Left ventricle myocardium inferior (tissue), 1 donor: ENCODE results near the gene CD82. TPM values are rescaled to one million over a fixed set of nuclear protein-coding genes. Genes with fewer than 3 reads are reported as not detected.

Experiments
- DNase-seq: peaks from one replicate; pipeline ENCODE4 v3.0.0-alpha.2; 2020
- H3K27ac ChIP-seq: fragments of 200-600 bp; replicated peaks from 2 replicates; pipeline ENCODE4 v1.8.0; 2021
- H3K27me3 ChIP-seq: fragments of 200-600 bp; 2 replicates; pipeline ENCODE4 v1.8.0; 2021; ENCODE audit warnings: low read depth
- H3K36me3 ChIP-seq: fragments of 200-600 bp; 2 replicates; pipeline ENCODE4 v1.8.0; 2021
- H3K4me1 ChIP-seq: fragments of 200-600 bp; 2 replicates; pipeline ENCODE4 v1.8.0; 2021
- H3K4me3 ChIP-seq: fragments of 200-600 bp; 2 replicates; pipeline ENCODE4 v1.8.0; 2021; ENCODE audit warnings: mild to moderate bottlenecking, moderate library complexity
- H3K9me3 ChIP-seq: fragments of 200-600 bp; replicated peaks from 2 replicates; pipeline ENCODE4 v1.8.0; 2021
- intact Hi-C: fragments of 100-400 bp; cut with micrococcal nuclease; formaldehyde crosslinking; loops from one replicate; pipeline ENCODE4 v1.11.0; 2022
- total RNA-seq: library from RNA; stranded (reverse); fragmentation: NEBNext Ultra II Directional; extraction: Animal tissue kit (Norgen Biotek cat#: 25700); gene quantifications from one replicate; pipeline ENCODE4 v1.2.1, GENCODE V29; 2021
- TF ChIP-seq, protein P1 (sequence below): fragments of 200-600 bp; IDR thresholded peaks from 2 replicates; pipeline ENCODE4 v1.8.0; 2021; ENCODE audit warnings: antibody characterized with exemption, mild to moderate bottlenecking, borderline replicate concordance
- donor health status: DM: no; HTN: yes; CAD: no; lungs with severe emphysema.

Gene CD82
- total RNA-seq, 1 donor from 2014 or later = 49.6 TPM

DNA sequence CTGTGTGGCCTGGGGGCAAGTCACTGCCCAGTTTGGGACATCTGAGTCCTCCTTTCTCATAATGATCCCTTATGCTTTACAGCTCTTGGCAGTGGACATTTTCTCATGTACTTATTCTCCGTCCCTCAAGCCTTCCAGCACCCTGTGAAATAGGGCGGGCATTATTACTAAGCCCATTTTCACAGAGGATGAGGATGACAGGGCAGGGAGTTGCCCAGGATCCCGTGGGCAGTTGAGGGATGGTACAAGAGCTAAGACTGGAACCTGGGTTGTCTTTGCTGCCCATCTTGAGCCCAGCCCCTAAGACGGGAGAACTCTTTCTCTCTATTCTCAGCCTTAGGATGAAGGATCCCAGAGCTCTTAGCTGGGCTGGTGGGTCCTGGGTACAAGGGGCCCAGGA, 11.2 kb downstream of the CD82 start:
- Histone ChIP-seq H3K36me3 (no peaks in the 10 kb centered on the region), H3K4me1 (peaks cover 80% of the 10 kb centered on the region), H3K27ac (no peak overlapping the region), H3K27me3 (no peaks in the 10 kb centered on the region), H3K4me3 (no peak overlapping the region), H3K9me3 (no peaks in the 10 kb centered on the region)
- intact Hi-C loops = no loop called here
- DNase-seq = no peak
- TF ChIP-seq, protein P1, sequence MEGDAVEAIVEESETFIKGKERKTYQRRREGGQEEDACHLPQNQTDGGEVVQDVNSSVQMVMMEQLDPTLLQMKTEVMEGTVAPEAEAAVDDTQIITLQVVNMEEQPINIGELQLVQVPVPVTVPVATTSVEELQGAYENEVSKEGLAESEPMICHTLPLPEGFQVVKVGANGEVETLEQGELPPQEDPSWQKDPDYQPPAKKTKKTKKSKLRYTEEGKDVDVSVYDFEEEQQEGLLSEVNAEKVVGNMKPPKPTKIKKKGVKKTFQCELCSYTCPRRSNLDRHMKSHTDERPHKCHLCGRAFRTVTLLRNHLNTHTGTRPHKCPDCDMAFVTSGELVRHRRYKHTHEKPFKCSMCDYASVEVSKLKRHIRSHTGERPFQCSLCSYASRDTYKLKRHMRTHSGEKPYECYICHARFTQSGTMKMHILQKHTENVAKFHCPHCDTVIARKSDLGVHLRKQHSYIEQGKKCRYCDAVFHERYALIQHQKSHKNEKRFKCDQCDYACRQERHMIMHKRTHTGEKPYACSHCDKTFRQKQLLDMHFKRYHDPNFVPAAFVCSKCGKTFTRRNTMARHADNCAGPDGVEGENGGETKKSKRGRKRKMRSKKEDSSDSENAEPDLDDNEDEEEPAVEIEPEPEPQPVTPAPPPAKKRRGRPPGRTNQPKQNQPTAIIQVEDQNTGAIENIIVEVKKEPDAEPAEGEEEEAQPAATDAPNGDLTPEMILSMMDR = no peak

DNA sequence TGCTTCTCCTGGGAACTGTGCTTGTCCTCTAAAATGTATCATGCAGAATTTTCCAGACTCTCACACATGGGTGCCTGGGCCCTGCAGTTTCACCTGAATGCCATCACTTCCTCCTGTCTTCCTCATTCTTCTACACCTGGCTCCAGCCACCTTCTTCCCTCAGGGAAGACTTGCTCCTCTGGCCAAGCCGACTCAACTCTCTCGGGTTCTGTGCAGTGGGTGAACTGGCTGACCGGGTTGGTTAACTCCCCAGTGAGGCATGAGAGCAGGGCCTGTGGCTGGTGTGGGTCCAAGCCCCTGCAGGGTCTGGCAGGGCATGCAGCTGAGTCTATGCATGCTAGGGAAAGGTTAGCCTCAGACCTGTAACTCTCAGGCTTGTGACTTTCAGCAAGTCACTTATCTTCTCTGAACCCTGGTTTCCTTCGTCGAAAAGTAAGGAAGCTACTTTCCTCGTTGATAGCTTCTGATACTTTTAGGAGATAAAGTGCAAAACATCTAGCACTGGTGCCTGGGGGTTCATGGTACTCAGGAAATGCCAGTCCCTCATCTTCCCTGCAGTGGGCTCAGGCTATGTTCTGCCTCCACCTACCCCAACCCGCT, 11.9 kb downstream of the CD82 start:
- intact Hi-C loops = no loop called here
- TF ChIP-seq, protein P1 = no peak
- peaks cover 80% of the 10 kb centered on the region for H3K4me1 ChIP-seq
- no peaks in the 10 kb centered on the region for H3K36me3 ChIP-seq
- H3K9me3 ChIP-seq = no peaks in the 10 kb centered on the region
- no peak for DNase-seq
- no peak overlapping the region for H3K4me3 ChIP-seq
- H3K27ac ChIP-seq = no peak overlapping the region
- H3K27me3 ChIP-seq = no peaks in the 10 kb centered on the region

DNA sequence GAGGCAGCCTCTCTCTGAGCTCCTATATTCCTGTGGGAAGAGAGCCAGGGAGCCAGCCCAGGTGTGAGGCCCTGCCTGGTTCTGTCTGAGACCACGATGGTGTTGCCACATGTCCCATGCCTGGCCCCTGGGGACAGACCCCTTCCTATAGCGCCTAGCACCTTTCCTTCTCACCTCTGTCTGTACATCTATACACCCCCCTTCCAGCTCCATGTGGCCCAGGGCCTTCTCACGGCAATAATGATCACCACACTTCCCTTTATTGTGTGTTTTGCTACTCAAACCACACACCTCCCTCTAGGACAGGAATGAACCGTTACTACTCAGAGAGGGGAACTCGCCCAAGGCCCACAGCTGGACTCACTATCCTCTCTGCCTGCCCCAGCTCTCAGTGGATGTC, 12.8 kb downstream of the CD82 start:
- Histone ChIP-seq H3K4me3 (no peak overlapping the region), H3K4me1 (peaks cover 79% of the 10 kb centered on the region), H3K36me3 (no peaks in the 10 kb centered on the region), H3K27me3 (no peaks in the 10 kb centered on the region), H3K27ac (peak overlapping the region; percentile 80), H3K9me3 (peaks cover 8% of the 10 kb centered on the region)
- intact Hi-C loops = no loop called here
- TF ChIP-seq, protein P1 = no peak
- DNase-seq = no peak

DNA sequence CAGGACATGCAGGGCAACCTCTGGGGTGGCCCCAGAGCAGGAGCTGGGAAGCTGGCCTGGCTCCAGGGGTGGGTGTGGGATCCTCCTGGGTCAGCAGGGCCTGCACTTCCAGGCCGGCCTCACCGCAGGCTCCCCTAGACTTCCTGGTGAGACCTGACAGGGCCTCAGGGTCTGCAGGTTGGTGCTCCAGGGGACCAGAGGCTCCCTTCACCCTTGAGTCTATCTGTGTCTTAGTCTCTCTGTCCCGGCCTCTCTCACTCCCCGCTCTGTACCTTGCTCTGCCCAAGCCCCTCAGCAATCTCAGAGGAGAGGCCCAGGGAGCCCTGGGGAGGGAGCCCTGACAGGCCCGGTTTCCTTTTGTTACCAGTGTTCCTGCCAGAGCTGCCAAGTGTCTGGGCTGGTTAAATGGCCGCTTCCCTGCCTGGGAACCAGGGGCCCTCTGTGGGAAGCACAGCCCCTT, 13.9 kb downstream of the CD82 start:
- DNase-seq = no peak
- H3K27ac ChIP-seq = peak overlapping the region; percentile 80

DNA sequence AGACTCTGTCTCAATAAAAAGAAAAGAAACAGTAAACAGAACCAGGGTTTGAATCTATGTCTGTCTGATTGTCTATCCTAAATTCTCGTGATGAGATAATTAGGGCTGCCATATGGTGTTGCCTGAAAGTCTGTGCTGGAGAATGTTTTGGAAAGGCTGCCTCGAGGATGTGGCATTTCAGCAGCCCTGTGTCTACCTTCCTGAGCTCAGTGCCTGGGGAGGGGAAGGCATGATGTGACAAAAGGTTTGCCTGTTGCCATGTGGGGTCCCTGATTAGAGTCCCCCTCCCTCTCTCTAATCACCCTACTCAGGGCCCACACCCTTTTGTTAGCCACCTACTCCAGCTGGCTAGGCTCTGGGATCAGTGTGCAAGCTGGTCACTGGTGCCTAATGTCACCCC, 15.2 kb downstream of the CD82 start:
- TF ChIP-seq, protein P1 = no peak
- Histone ChIP-seq H3K36me3 (no peaks in the 10 kb centered on the region), H3K4me1 (peaks cover 85% of the 10 kb centered on the region), H3K4me3 (no peak overlapping the region), H3K27me3 (no peaks in the 10 kb centered on the region), H3K27ac (peak overlapping the region; percentile 80), H3K9me3 (peaks cover 8% of the 10 kb centered on the region)
- intact Hi-C loops = no loop called here
- no peak for DNase-seq

More for the DNA sequence above, 13.9 kb downstream of the CD82 start:
- intact Hi-C loops = no loop called here
- Histone ChIP-seq H3K4me3 (no peak overlapping the region), H3K27me3 (no peaks in the 10 kb centered on the region), H3K36me3 (no peaks in the 10 kb centered on the region), H3K9me3 (peaks cover 8% of the 10 kb centered on the region), H3K4me1 (peaks cover 79% of the 10 kb centered on the region)
- TF ChIP-seq, protein P1 = no peak
